Vagina (tissue), 2 donors: ENCODE data around the gene DENND5B. TPM values are rescaled to one million over a fixed set of nuclear protein-coding genes. Genes with fewer than 3 reads are reported as not detected.

Source experiments
- DNase-seq, 2 donors: peaks; one replicate each; pipeline ENCODE4 v3.0.0-alpha.2; 2017; ENCODE audit errors: extremely low spot score in 2 of 2
- H3K27ac ChIP-seq: fragments of 200-600 bp; sonication (generic); one replicate; pipeline ENCODE4 v1.5.1; 2019
- H3K27me3 ChIP-seq: fragments of 200-600 bp; sonication (generic); one replicate; pipeline ENCODE4 v1.5.1; 2019
- H3K36me3 ChIP-seq, 2 donors: fragments of 200-600 bp; sonication (generic); one replicate each; pipeline ENCODE4 v1.5.1; 2017 to 2019
- H3K4me1 ChIP-seq: fragments of 200-600 bp; sonication (generic); one replicate; pipeline ENCODE4 v1.5.1; 2019
- H3K4me3 ChIP-seq, 2 donors: fragments of 200-600 bp; sonication (generic); 1 replicate in 1 of 2; 2 replicates in 1 of 2; pipeline ENCODE4 v1.5.1; 2016 to 2019
- H3K9me3 ChIP-seq: fragments of 200-600 bp; sonication (generic); one replicate; pipeline ENCODE4 v1.5.1; 2019
- CTCF ChIP-seq, 3 experiments: fragments of 450-650 bp in 2 of 3; fragments of 200-600 bp in 1 of 3; sonication (generic) in 1 of 3; IDR thresholded peaks; one replicate each; pipeline ENCODE4 v1.5.1; 2017 to 2019; ENCODE audit warnings: antibody characterized with exemption in 3 of 3, mild to moderate bottlenecking in 2 of 3, moderate library complexity in 2 of 3
- POLR2A ChIP-seq, 2 donors: fragments of 450-650 bp; IDR thresholded peaks; one replicate each; pipeline ENCODE4 v1.6.1; 2017; ENCODE audit warnings: antibody characterized with exemption in 2 of 2, mild to moderate bottlenecking in 2 of 2, moderate library complexity in 2 of 2
- POLR2AphosphoS5 ChIP-seq, 2 donors: sonication (generic); formaldehyde crosslinking; IDR thresholded peaks; one replicate each; pipeline ENCODE4 v1.9.0; 2017; ENCODE audit warnings: antibody characterized with exemption in 2 of 2, mild to moderate bottlenecking in 2 of 2, low read depth in 1 of 2; ENCODE audit not compliant: insufficient read depth in 1 of 2
- intact Hi-C: fragments of 100-400 bp; cut with DNase I; formaldehyde crosslinking; loops from one replicate; pipeline ENCODE4 v1.15.1; 2023
- total RNA-seq: library from RNA; depleted of rRNA; stranded (reverse); fragments of >200 nt; gene quantifications from one replicate; pipeline ENCODE4 v1.2.3, GENCODE V29; 2016

DENND5B gene
- total RNA-seq, 1 donor from 2014 or later, result 25.3 TPM

GRCh38 chr12:31471051-31471450, 119.9 kb downstream of the DENND5B start:
- Histone ChIP-seq H3K4me1 (peaks cover 5% of the 10 kb centered on the region), H3K36me3 (no peaks in the 10 kb centered on the region), H3K27ac (no peak overlapping the region), H3K4me3 (no peak overlapping the region), H3K27me3 (no peaks in the 10 kb centered on the region), H3K9me3 (no peaks in the 10 kb centered on the region)
- no peak for DNase-seq
- TF ChIP-seq POLR2A (IDR thresholded peaks at IDR 0.05), result no peak
- no peak for TF ChIP-seq CTCF (IDR thresholded peaks at IDR 0.05)
- TF ChIP-seq POLR2AphosphoS5 (IDR thresholded peaks at IDR 0.05; ENCODE audit: insufficient read depth in 1 of 2, low read depth in 1 of 2), result no peak
- intact Hi-C loops, result no loop called here

GRCh38 chr12:31470459-31470858, 120.5 kb downstream of the DENND5B start:
- no peaks in the 10 kb centered on the region for H3K9me3 ChIP-seq
- peaks cover 5% of the 10 kb centered on the region for H3K4me1 ChIP-seq
- no peak overlapping the region for H3K27ac ChIP-seq
- no peaks in the 10 kb centered on the region for H3K27me3 ChIP-seq
- intact Hi-C loops, result no loop called here
- DNase-seq, result no peak
- no peak overlapping the region for H3K4me3 ChIP-seq
- no peak for TF ChIP-seq POLR2AphosphoS5 (IDR thresholded peaks at IDR 0.05; ENCODE audit: insufficient read depth in 1 of 2, low read depth in 1 of 2)
- TF ChIP-seq CTCF (IDR thresholded peaks at IDR 0.05), result no peak
- no peak for TF ChIP-seq POLR2A (IDR thresholded peaks at IDR 0.05)
- H3K36me3 ChIP-seq, result no peaks in the 10 kb centered on the region

DNA sequence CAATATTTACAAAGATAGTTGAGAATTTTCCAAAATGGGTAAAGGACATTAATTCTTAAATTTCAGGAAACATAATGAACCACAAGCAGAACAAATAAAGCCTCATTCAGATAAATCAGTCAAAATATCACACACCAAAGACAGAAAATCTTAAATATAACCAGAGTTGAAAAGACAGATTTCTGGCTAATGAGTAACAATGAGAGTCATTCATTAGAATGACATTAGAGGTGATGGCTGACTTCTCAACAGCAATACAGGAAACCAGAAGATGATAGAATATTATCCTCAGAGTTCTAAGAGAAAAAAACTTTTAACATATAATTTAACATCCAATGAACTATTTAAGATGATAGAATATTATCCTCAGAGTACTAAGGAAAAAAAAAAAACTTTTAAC, 124.2 kb downstream of the DENND5B start:
- H3K27me3 ChIP-seq, result no peaks in the 10 kb centered on the region
- H3K4me1 ChIP-seq, result no peaks in the 10 kb centered on the region
- intact Hi-C loops, result no loop called here
- no peaks in the 10 kb centered on the region for H3K36me3 ChIP-seq
- no peak overlapping the region for H3K27ac ChIP-seq
- DNase-seq, result no peak
- no peaks in the 10 kb centered on the region for H3K9me3 ChIP-seq
- no peak overlapping the region for H3K4me3 ChIP-seq
- TF ChIP-seq POLR2A (IDR thresholded peaks at IDR 0.05) (no peak), CTCF (IDR thresholded peaks at IDR 0.05) (no peak), POLR2AphosphoS5 (IDR thresholded peaks at IDR 0.05; ENCODE audit: insufficient read depth in 1 of 2, low read depth in 1 of 2) (no peak)

GRCh38 chr12:31465002-31465401, 125.9 kb downstream of the DENND5B start:
- H3K36me3 ChIP-seq, result no peaks in the 10 kb centered on the region
- H3K27me3 ChIP-seq, result no peaks in the 10 kb centered on the region
- H3K4me3 ChIP-seq, result no peak overlapping the region
- H3K4me1 ChIP-seq, result no peaks in the 10 kb centered on the region
- H3K27ac ChIP-seq, result no peak overlapping the region
- intact Hi-C loops, result no loop called here
- TF ChIP-seq CTCF (IDR thresholded peaks at IDR 0.05), result no peak
- no peak for TF ChIP-seq POLR2A (IDR thresholded peaks at IDR 0.05)
- no peak for TF ChIP-seq POLR2AphosphoS5 (IDR thresholded peaks at IDR 0.05; ENCODE audit: insufficient read depth in 1 of 2, low read depth in 1 of 2)
- no peaks in the 10 kb centered on the region for H3K9me3 ChIP-seq
- no peak for DNase-seq

- Histone ChIP-seq H3K27me3 (no peaks in the 10 kb centered on the region), H3K9me3 (no peaks in the 10 kb centered on the region)
- intact Hi-C loops, result no loop called here
Observed at GRCh38 chr12:31460024-31460423, 130.9 kb downstream of the DENND5B start.

More at GRCh38 chr12:31460024-31460423, 130.9 kb downstream of the DENND5B start:
- no peak overlapping the region for H3K27ac ChIP-seq
- H3K4me1 ChIP-seq, result no peaks in the 10 kb centered on the region
- DNase-seq, result no peak
- no peaks in the 10 kb centered on the region for H3K36me3 ChIP-seq
- H3K4me3 ChIP-seq, result no peak overlapping the region
- TF ChIP-seq POLR2AphosphoS5 (IDR thresholded peaks at IDR 0.05; ENCODE audit: insufficient read depth in 1 of 2, low read depth in 1 of 2) (no peak), POLR2A (IDR thresholded peaks at IDR 0.05) (no peak), CTCF (IDR thresholded peaks at IDR 0.05) (no peak)
